ENCODE results near the gene GLTP.

Gene GLTP

GRCh38 chr12:109888179-109889020, 8.1 kb upstream of the GLTP start:
- no peak overlapping the region for H2AFZ ChIP-seq
- H3K4me2 ChIP-seq (ENCODE audit: low read length), result no peak overlapping the region
- no peaks in the 10 kb centered on the region for H3K9me3 ChIP-seq (ENCODE audit: control insufficient read depth, low read length)
- no peak overlapping the region for H3K9ac ChIP-seq
- H3K27me3 ChIP-seq (ENCODE audit: control insufficient read depth, insufficient read depth, low read length), result no peaks in the 10 kb centered on the region
- no peaks in the 10 kb centered on the region for H3K36me3 ChIP-seq (ENCODE audit: control insufficient read depth, insufficient read depth, low read length)
- no peak overlapping the region for H3K4me3 ChIP-seq (ENCODE audit: low read depth, low read length)
- H3K79me2 ChIP-seq, result no peaks in the 10 kb centered on the region
- TF ChIP-seq CTCF (IDR thresholded peaks at IDR 0.05), result no peak
- peaks cover 6% of the 10 kb centered on the region for H3K4me1 ChIP-seq
- H3K27ac ChIP-seq, result no peak overlapping the region

- no peak for TF ChIP-seq CTCF (IDR thresholded peaks at IDR 0.05)
- H3K79me2 ChIP-seq, result no peaks in the 10 kb centered on the region
- no peaks in the 10 kb centered on the region for H3K9me3 ChIP-seq (ENCODE audit: control insufficient read depth, low read length)
- H3K9ac ChIP-seq, result no peak overlapping the region
- no peak overlapping the region for H3K27ac ChIP-seq
- no peaks in the 10 kb centered on the region for H3K4me1 ChIP-seq
- no peaks in the 10 kb centered on the region for H3K27me3 ChIP-seq (ENCODE audit: control insufficient read depth, insufficient read depth, low read length)
- H3K36me3 ChIP-seq (ENCODE audit: control insufficient read depth, insufficient read depth, low read length), result no peaks in the 10 kb centered on the region
- H2AFZ ChIP-seq, result no peak overlapping the region
- H3K4me2 ChIP-seq (ENCODE audit: low read length), result no peak overlapping the region
- H3K4me3 ChIP-seq (ENCODE audit: low read depth, low read length), result no peak overlapping the region
Measured at GRCh38 chr12:109885616-109886015, 5.3 kb upstream of the GLTP start.

- no peak overlapping the region for H2AFZ ChIP-seq
- H3K27me3 ChIP-seq (ENCODE audit: control insufficient read depth, insufficient read depth, low read length), result no peaks in the 10 kb centered on the region
- H3K9me3 ChIP-seq (ENCODE audit: control insufficient read depth, low read length), result no peaks in the 10 kb centered on the region
- H3K4me3 ChIP-seq (ENCODE audit: low read depth, low read length), result no peak overlapping the region
- no peak overlapping the region for H3K9ac ChIP-seq
- no peaks in the 10 kb centered on the region for H3K4me1 ChIP-seq
- no peak for TF ChIP-seq CTCF (IDR thresholded peaks at IDR 0.05)
- H3K4me2 ChIP-seq (ENCODE audit: low read length), result no peak overlapping the region
- H3K79me2 ChIP-seq, result peaks cover 16% of the 10 kb centered on the region
- H3K27ac ChIP-seq, result no peak overlapping the region
- H3K36me3 ChIP-seq (ENCODE audit: control insufficient read depth, insufficient read depth, low read length), result no peaks in the 10 kb centered on the region
Measured at GRCh38 chr12:109883461-109883860, 3.1 kb upstream of the GLTP start.

GRCh38 chr12:109881752-109882151, 1.4 kb upstream of the GLTP start:
- Histone ChIP-seq H2AFZ (no peak overlapping the region), H3K36me3 (ENCODE audit: control insufficient read depth, insufficient read depth, low read length) (no peaks in the 10 kb centered on the region), H3K79me2 (peaks cover 31% of the 10 kb centered on the region), H3K27ac (no peak overlapping the region), H3K9me3 (ENCODE audit: control insufficient read depth, low read length) (no peaks in the 10 kb centered on the region), H3K27me3 (ENCODE audit: control insufficient read depth, insufficient read depth, low read length) (no peaks in the 10 kb centered on the region), H3K4me3 (ENCODE audit: low read depth, low read length) (no peak overlapping the region), H3K4me1 (no peaks in the 10 kb centered on the region), H3K4me2 (ENCODE audit: low read length) (no peak overlapping the region), H3K9ac (no peak overlapping the region)
- no peak for TF ChIP-seq CTCF (IDR thresholded peaks at IDR 0.05)

GRCh38 chr12:109880938-109881337, 597 bp upstream of the GLTP start:
- Histone ChIP-seq H3K9me3 (ENCODE audit: control insufficient read depth, low read length) (no peaks in the 10 kb centered on the region), H3K79me2 (peaks cover 31% of the 10 kb centered on the region), H3K27me3 (ENCODE audit: control insufficient read depth, insufficient read depth, low read length) (no peaks in the 10 kb centered on the region), H3K4me3 (ENCODE audit: low read depth, low read length) (peak overlapping the region; percentile 66), H3K9ac (no peak overlapping the region), H2AFZ (peak overlapping the region; percentile 87), H3K27ac (no peak overlapping the region), H3K36me3 (ENCODE audit: control insufficient read depth, insufficient read depth, low read length) (no peaks in the 10 kb centered on the region), H3K4me1 (peaks cover 6% of the 10 kb centered on the region), H3K4me2 (ENCODE audit: low read length) (peak overlapping the region; percentile 93)
- TF ChIP-seq CTCF (IDR thresholded peaks at IDR 0.05), result no peak

Data from parathyroid adenoma (tissue), 2 donors.